ENCODE data around the gene WRNIP1. TPM values are rescaled to one million over a fixed set of nuclear protein-coding genes. Genes with fewer than 3 reads are reported as not detected.

Gene WRNIP1
- total RNA-seq, 4 donors from 2014 or later = 34.1 to 50.5 (median 41.7) TPM

DNA sequence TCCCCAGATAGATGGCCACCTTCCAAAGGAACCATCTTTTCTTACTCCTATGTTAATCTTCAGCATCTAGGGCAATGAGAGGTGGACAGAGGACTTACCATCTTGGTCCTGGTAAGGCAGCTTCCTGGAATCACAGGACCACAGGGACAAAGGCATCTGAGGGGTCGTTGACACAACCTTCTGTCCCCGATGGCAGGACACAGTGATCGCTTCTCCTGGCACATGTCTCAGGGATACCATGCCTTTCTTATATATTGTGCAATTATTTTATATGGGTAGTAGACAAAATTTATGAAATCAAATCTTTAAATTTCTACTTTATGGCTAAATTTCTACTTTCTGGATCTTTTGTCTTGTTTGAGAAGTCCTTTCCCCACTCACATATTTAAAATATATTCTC lies 56.4 kb downstream of the WRNIP1 start:
- H3K9me3 ChIP-seq = no peaks in the 10 kb centered on the region
- no peak overlapping the region for H3K27ac ChIP-seq
- no peaks in the 10 kb centered on the region for H3K36me3 ChIP-seq
- no peak overlapping the region for H3K4me3 ChIP-seq
- no peak for DNase-seq
- H3K27me3 ChIP-seq = no peaks in the 10 kb centered on the region
- intact Hi-C loops (cut with DNase I; ENCODE audit: low total_unique reads) = no loop called here
- TF ChIP-seq POLR2A (IDR thresholded peaks at IDR 0.05) = no peak
- TF ChIP-seq, protein P1, sequence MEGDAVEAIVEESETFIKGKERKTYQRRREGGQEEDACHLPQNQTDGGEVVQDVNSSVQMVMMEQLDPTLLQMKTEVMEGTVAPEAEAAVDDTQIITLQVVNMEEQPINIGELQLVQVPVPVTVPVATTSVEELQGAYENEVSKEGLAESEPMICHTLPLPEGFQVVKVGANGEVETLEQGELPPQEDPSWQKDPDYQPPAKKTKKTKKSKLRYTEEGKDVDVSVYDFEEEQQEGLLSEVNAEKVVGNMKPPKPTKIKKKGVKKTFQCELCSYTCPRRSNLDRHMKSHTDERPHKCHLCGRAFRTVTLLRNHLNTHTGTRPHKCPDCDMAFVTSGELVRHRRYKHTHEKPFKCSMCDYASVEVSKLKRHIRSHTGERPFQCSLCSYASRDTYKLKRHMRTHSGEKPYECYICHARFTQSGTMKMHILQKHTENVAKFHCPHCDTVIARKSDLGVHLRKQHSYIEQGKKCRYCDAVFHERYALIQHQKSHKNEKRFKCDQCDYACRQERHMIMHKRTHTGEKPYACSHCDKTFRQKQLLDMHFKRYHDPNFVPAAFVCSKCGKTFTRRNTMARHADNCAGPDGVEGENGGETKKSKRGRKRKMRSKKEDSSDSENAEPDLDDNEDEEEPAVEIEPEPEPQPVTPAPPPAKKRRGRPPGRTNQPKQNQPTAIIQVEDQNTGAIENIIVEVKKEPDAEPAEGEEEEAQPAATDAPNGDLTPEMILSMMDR (IDR thresholded peaks at IDR 0.05) = no peak
- peaks cover 0 to 4% of the 10 kb centered on the region in 2 donors for H3K4me1 ChIP-seq

DNA sequence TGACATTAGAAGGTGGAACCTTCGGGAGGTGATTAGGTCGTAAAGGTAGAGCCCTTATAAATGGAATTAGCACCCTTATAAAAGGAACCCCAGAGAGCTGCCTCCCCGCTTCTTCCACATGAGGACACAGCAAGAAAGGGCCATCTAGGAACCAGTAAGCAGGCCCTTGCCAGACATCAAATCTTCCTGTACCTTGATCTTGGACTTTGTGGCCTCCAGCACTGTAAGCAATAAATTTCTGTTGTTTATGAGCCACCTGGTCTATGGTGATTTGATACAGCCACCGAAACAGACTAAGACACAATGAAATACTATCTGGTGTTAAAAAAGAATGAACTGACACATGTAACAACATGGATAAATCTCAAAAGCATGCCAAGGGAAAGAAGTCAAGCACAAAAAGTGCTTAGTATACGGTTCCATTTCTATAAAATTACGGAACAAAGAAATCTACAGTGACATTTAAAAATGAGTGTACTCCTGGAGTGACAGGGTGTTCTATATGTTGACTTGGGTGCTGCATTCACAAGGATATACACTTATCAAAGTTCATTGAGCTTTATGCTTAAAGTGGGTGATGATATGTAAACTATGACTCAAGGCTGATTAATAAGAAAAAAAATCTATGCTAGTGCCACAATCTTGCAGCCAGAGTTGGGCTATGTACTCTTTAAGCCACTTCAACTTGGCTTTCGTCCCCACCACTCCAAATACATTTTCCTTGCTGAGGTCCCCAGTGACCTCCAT lies 58.1 kb downstream of the WRNIP1 start:
- intact Hi-C loops (cut with DNase I; ENCODE audit: low total_unique reads) = no loop called here

GRCh38 chr6:2826131-2826530 lies 60.9 kb downstream of the WRNIP1 start:
- H3K36me3 ChIP-seq = no peaks in the 10 kb centered on the region

More for the DNA sequence above, 58.1 kb downstream of the WRNIP1 start:
- Histone ChIP-seq H3K27me3 (no peaks in the 10 kb centered on the region), H3K27ac (no peak overlapping the region), H3K4me3 (no peak overlapping the region), H3K9me3 (no peaks in the 10 kb centered on the region), H3K36me3 (no peaks in the 10 kb centered on the region), H3K4me1 (peaks cover 0 to 3% of the 10 kb centered on the region in 2 donors)
- TF ChIP-seq POLR2A (IDR thresholded peaks at IDR 0.05) = no peak
- TF ChIP-seq, protein P1 (IDR thresholded peaks at IDR 0.05) = no peak
- DNase-seq = no peak

GRCh38 chr6:2827142-2827541 lies 61.9 kb downstream of the WRNIP1 start:
- Histone ChIP-seq H3K4me3 (no peak overlapping the region), H3K4me1 (no peaks in the 10 kb centered on the region)
- no peak for DNase-seq

More at GRCh38 chr6:2826131-2826530, 60.9 kb downstream of the WRNIP1 start:
- H3K27ac ChIP-seq = no peak overlapping the region
- H3K4me1 ChIP-seq = no peaks in the 10 kb centered on the region
- no peak for TF ChIP-seq POLR2A (IDR thresholded peaks at IDR 0.05)
- TF ChIP-seq, protein P1 (IDR thresholded peaks at IDR 0.05) = no peak
- H3K27me3 ChIP-seq = no peaks in the 10 kb centered on the region
- H3K9me3 ChIP-seq = no peaks in the 10 kb centered on the region
- no peak for DNase-seq
- no peak overlapping the region for H3K4me3 ChIP-seq
- intact Hi-C loops (cut with DNase I; ENCODE audit: low total_unique reads) = no loop called here

GRCh38 chr6:2828629-2829028 lies 63.4 kb downstream of the WRNIP1 start:
- no peaks in the 10 kb centered on the region for H3K9me3 ChIP-seq
- no peak for TF ChIP-seq POLR2A (IDR thresholded peaks at IDR 0.05)
- no peak overlapping the region for H3K27ac ChIP-seq
- no peak overlapping the region for H3K4me3 ChIP-seq
- no peak for DNase-seq
- intact Hi-C loops (cut with DNase I; ENCODE audit: low total_unique reads) = no loop called here
- H3K36me3 ChIP-seq = no peaks in the 10 kb centered on the region
- H3K4me1 ChIP-seq = no peaks in the 10 kb centered on the region
- no peaks in the 10 kb centered on the region for H3K27me3 ChIP-seq

More at GRCh38 chr6:2827142-2827541, 61.9 kb downstream of the WRNIP1 start:
- H3K36me3 ChIP-seq = no peaks in the 10 kb centered on the region
- no peaks in the 10 kb centered on the region for H3K9me3 ChIP-seq
- TF ChIP-seq, protein P1 (IDR thresholded peaks at IDR 0.05) = no peak
- TF ChIP-seq POLR2A (IDR thresholded peaks at IDR 0.05) = no peak
- intact Hi-C loops (cut with DNase I; ENCODE audit: low total_unique reads) = no loop called here
- H3K27me3 ChIP-seq = no peaks in the 10 kb centered on the region
- H3K27ac ChIP-seq = no peak overlapping the region

Measured in uterus (tissue), 4 donors.